ENCODE measurements around the gene DNAH1. TPM values are rescaled to one million over a fixed set of nuclear protein-coding genes. Genes with fewer than 3 reads are reported as not detected.

The DNAH1 gene
- total and polyA plus RNA-seq, 2 of the 4 experiments (the other 2 are of a cell fraction), result 2.0 to 4.0 TPM

- Histone ChIP-seq H4K91ac (ENCODE audit: insufficient read depth, low read depth, low read length) (no peak overlapping the region), H4K5ac (ENCODE audit: low read depth, low read length) (no peak overlapping the region), H2BK15ac (ENCODE audit: low read depth, low read length) (no peak overlapping the region), H3K18ac (ENCODE audit: low read depth, low read length) (no peak overlapping the region), H2BK120ac (ENCODE audit: low read depth, low read length) (no peak overlapping the region), H3K9ac (ENCODE audit: low read depth, low read length) (no peak overlapping the region), H3K23ac (ENCODE audit: low read depth, low read length) (no peak overlapping the region), H2AK9ac (replicated peaks; ENCODE audit: low read depth, low read length, poor library complexity) (no peak overlapping the region), H3K56ac (ENCODE audit: extremely low read depth, insufficient read depth, low read length) (no peak overlapping the region), H3K4me3 (ENCODE audit: insufficient read depth, low read depth, low read length) (no peak overlapping the region), H3K9me3 (ENCODE audit: control insufficient read depth, insufficient read depth, low read length) (no peaks in the 10 kb centered on the region), H4K20me1 (ENCODE audit: insufficient read depth, low read length) (no peaks in the 10 kb centered on the region; the same call in 1 of the 2 replicates), H2BK20ac (ENCODE audit: low read depth, low read length) (no peak overlapping the region), H3K4me1 (ENCODE audit: control insufficient read depth, insufficient read depth, low read length) (no peaks in the 10 kb centered on the region), H2AK5ac (ENCODE audit: low read depth, low read length) (no peak overlapping the region), H4K8ac (ENCODE audit: low read depth in 2 of 2, low read length in 2 of 2) (no peak overlapping the region), H2AFZ (replicated peaks; ENCODE audit: low read length, poor library complexity) (no peak overlapping the region), H3K9me1 (ENCODE audit: insufficient read depth, low read length) (no peaks in the 10 kb centered on the region), H3K27me3 (ENCODE audit: control insufficient read depth, insufficient read depth, low read length) (no peaks in the 10 kb centered on the region; the same call in 1 of the 2 replicates), H3K4ac (ENCODE audit: low read depth, low read length) (no peak overlapping the region), H2BK5ac (ENCODE audit: low read depth, low read length, poor library complexity, severe bottlenecking) (no peak overlapping the region), H3K79me1 (ENCODE audit: low read depth in 1 of 2, low read length in 2 of 2) (no peaks in the 10 kb centered on the region), H3K36me3 (ENCODE audit: control insufficient read depth, insufficient read depth, low read length) (peaks cover 1% of the 10 kb centered on the region; the same call in 1 of the 2 replicates), H3K27ac (ENCODE audit: insufficient read depth, low read length) (no peak overlapping the region), H3K4me2 (ENCODE audit: low read depth, low read length) (no peak overlapping the region), H3K14ac (replicated peaks; ENCODE audit: low read depth, low read length) (no peak overlapping the region)
- intact Hi-C loops (cut with micrococcal nuclease) (no loop called here), in situ Hi-C loops (cut with MboI; ENCODE audit: low sequenced_read_pairs) (no loop called here), dilution Hi-C loops (cut with HindIII; ENCODE audit: low sequenced_read_pairs, unreplicated experiment) (no loop called here)
- TF ChIP-seq, protein P1, sequence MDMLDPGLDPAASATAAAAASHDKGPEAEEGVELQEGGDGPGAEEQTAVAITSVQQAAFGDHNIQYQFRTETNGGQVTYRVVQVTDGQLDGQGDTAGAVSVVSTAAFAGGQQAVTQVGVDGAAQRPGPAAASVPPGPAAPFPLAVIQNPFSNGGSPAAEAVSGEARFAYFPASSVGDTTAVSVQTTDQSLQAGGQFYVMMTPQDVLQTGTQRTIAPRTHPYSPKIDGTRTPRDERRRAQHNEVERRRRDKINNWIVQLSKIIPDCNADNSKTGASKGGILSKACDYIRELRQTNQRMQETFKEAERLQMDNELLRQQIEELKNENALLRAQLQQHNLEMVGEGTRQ (IDR thresholded peaks at IDR 0.05; ENCODE audit: low read depth, low read length), result no peak
- no peak for TF ChIP-seq NFE2L2 (IDR thresholded peaks at IDR 0.05; ENCODE audit: low read depth, low read length)
- no peak for TF ChIP-seq FOS (IDR thresholded peaks at IDR 0.05; ENCODE audit: low read depth, low read length)
- TF ChIP-seq MAZ (IDR thresholded peaks at IDR 0.05; ENCODE audit: borderline replicate concordance, low read depth, low read length), result no peak
- no peak for TF ChIP-seq POLR2A (IDR thresholded peaks at IDR 0.05; ENCODE audit: low read depth, low read length)
- no peak for TF ChIP-seq RCOR1 (IDR thresholded peaks at IDR 0.05; ENCODE audit: insufficient replicate concordance, low read length)
- no peak for TF ChIP-seq SMC3 (IDR thresholded peaks at IDR 0.05; ENCODE audit: low read depth, low read length)
- no peak for TF ChIP-seq CTCF (conservative IDR thresholded peaks at IDR 0.05; ENCODE audit: low read depth, low read length)
- TF ChIP-seq RFX5 (IDR thresholded peaks at IDR 0.05; ENCODE audit: low read depth, low read length), result no peak
- TF ChIP-seq CHD1 (IDR thresholded peaks at IDR 0.05; ENCODE audit: low read depth, low read length), result no peak
- no peak for TF ChIP-seq RAD21 (IDR thresholded peaks at IDR 0.05; ENCODE audit: low read length)
- TF ChIP-seq CEBPB (IDR thresholded peaks at IDR 0.05; ENCODE audit: low read depth, low read length), result no peak
- TF ChIP-seq ELK1 (IDR thresholded peaks at IDR 0.05; ENCODE audit: borderline replicate concordance, low read depth, low read length), result no peak
- TF ChIP-seq MXI1 (IDR thresholded peaks at IDR 0.05; ENCODE audit: borderline replicate concordance, low read depth, low read length), result no peak
- TF ChIP-seq MAFK (IDR thresholded peaks at IDR 0.05; ENCODE audit: low read depth, low read length), result no peak
- ChIA-PET POLR2A (ENCODE audit: unreplicated experiment) (interaction anchor here (0.5 kb wide), 1 partner anchor 515 kb away, joined by 10 read pairs; no protein-coding TSS in a partner anchor), CTCF (no interaction called here)
- BruUV-seq (replicated peaks), result no TSS peak
- 90% methylated on average over 9 of the region's 16 CpGs; no CpG with 5 or more reads in 1 of the 2 experiments for WGBS, 2 experiments (ENCODE audit: extremely low coverage in 2 of 2, insufficient read length in 1 of 2)
- ATAC-seq (ENCODE audit: low read depth) (no peak), DNase-seq (no peak)
These were observed 76.3 kb downstream of the DNAH1 start for GRCh38 chr3:52392216-52392930.
